Calu3 (cell line): ENCODE results near the gene MSMP. TPM values are rescaled to one million over a fixed set of nuclear protein-coding genes. Genes with fewer than 3 reads are reported as not detected.

ENCODE experiments used
- Bru-seq: library from RNA; stranded (reverse); fragments of 400-500 nt; gene quantifications from one replicate; lab custom pipeline; 2021; lab: Mats Ljungman, UMichigan
- BruChase-seq, 2 experiments: library from RNA; stranded (reverse); fragments of 400-500 nt; gene quantifications; one replicate each; lab custom pipeline; 2021; lab: Mats Ljungman, UMichigan
- BruUV-seq: library from RNA; stranded (reverse); fragments of 400-500 nt; replicated peaks from 2 replicates; lab custom pipeline; 2021; lab: Mats Ljungman, UMichigan
- CTCF ChIA-PET: fragments of 300-600 bp; sonication (Branson Sonifier 250); formaldehyde crosslinking; loops from one replicate; lab custom pipeline; 2022; ENCODE audit warnings: antibody characterized with exemption; lab: Charles Lee
- DNase-seq: peaks from one replicate; pipeline ENCODE4 v3.0.0; 2022
- H3K27ac Mint-ChIP-seq: one replicate; pipeline ENCODE4 v1.8.0; 2022; ENCODE audit warnings: mixed read lengths; ENCODE audit not compliant: unreplicated experiment
- H3K27me3 Mint-ChIP-seq: one replicate; pipeline ENCODE4 v1.8.0; 2022; ENCODE audit warnings: mixed read lengths; ENCODE audit not compliant: unreplicated experiment
- H3K36me3 Mint-ChIP-seq: one replicate; pipeline ENCODE4 v1.8.0; 2022; ENCODE audit warnings: mild to moderate bottlenecking, moderate library complexity, mixed read lengths; ENCODE audit not compliant: insufficient read depth, unreplicated experiment
- H3K4me1 Mint-ChIP-seq: one replicate; pipeline ENCODE4 v1.8.0; 2022; ENCODE audit warnings: mild to moderate bottlenecking, low read depth, mixed read lengths; ENCODE audit not compliant: unreplicated experiment
- H3K4me3 Mint-ChIP-seq: one replicate; pipeline ENCODE4 v1.8.0; 2022; ENCODE audit warnings: mild to moderate bottlenecking, low read depth, moderate library complexity, mixed read lengths; ENCODE audit not compliant: unreplicated experiment
- H3K9me3 Mint-ChIP-seq: one replicate; pipeline ENCODE4 v1.8.0; 2022; ENCODE audit warnings: low read depth, mixed read lengths; ENCODE audit not compliant: unreplicated experiment
- intact Hi-C: fragments of 100-400 bp; cut with micrococcal nuclease; formaldehyde crosslinking; loops from one replicate; pipeline ENCODE4 v1.10.0; 2022; ENCODE audit not compliant: unreplicated experiment
- long read RNA-seq: library from polyadenylated mRNA; stranded (forward); transcript quantifications from one replicate; pipeline ENCODE4 v2.0.0, GENCODE V29; 2022
- total RNA-seq: library from RNA; stranded (reverse); gene quantifications from 2 replicates; pipeline ENCODE4 v1.2.3, GENCODE V29; 2022
- TF ChIP-seq, protein P1 (sequence below): fragments of 200-600 bp; IDR thresholded peaks from one replicate; pipeline ENCODE4 v1.8.0; 2022; ENCODE audit warnings: antibody characterized with exemption; ENCODE audit not compliant: unreplicated experiment

Gene MSMP, protein sequence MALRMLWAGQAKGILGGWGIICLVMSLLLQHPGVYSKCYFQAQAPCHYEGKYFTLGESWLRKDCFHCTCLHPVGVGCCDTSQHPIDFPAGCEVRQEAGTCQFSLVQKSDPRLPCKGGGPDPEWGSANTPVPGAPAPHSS
- total RNA-seq (not detected in 2 replicates), Bru-seq, nascent RNA (percentile 26 among the genes with signal in this experiment), BruChase-seq, experiment 1, labeled RNA remaining after a 6-hour chase (not detected), BruChase-seq, experiment 2, labeled RNA remaining after a 2-hour chase (not detected)
- long read RNA-seq, partial matches to known transcripts, result 1 of 1 reads
- long read RNA-seq, other reads (novel, unspliced or antisense), result 0 of 1 reads

DNA sequence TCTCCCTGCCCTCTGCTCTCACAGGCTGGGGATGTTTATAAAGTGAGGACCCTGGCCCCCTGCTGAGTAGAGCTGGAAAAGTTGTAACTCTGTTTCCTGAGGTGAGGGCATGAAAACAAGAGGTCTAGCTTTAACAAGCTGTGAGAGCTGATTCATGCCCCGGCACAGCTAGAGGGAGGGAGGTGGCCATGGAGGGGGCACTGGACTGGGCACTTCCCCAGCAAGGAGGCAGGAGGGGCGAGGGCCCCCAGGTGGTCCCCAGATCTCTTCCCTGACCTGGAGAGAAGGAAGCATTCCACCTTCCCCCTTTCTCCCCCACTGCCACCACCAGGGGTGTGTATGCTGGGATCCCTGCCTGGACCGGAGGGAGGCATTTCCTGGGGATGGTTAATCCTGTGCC is at the start of gene MSMP:
TSS of gene MSMP (minus strand) at position 13 of the 400 bp plus-strand sequence. CDS start 147 bp downstream, outside the sequence.
- TF ChIP-seq, protein P1, sequence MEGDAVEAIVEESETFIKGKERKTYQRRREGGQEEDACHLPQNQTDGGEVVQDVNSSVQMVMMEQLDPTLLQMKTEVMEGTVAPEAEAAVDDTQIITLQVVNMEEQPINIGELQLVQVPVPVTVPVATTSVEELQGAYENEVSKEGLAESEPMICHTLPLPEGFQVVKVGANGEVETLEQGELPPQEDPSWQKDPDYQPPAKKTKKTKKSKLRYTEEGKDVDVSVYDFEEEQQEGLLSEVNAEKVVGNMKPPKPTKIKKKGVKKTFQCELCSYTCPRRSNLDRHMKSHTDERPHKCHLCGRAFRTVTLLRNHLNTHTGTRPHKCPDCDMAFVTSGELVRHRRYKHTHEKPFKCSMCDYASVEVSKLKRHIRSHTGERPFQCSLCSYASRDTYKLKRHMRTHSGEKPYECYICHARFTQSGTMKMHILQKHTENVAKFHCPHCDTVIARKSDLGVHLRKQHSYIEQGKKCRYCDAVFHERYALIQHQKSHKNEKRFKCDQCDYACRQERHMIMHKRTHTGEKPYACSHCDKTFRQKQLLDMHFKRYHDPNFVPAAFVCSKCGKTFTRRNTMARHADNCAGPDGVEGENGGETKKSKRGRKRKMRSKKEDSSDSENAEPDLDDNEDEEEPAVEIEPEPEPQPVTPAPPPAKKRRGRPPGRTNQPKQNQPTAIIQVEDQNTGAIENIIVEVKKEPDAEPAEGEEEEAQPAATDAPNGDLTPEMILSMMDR, result no peak
- H3K9me3 Mint-ChIP-seq, result no peaks in the 10 kb centered on the region
- CTCF ChIA-PET, result no interaction called here
- no peak within 1 kb of the TSS for H3K4me3 Mint-ChIP-seq
- no peak within 1 kb of the TSS for H3K27ac Mint-ChIP-seq
- H3K4me1 Mint-ChIP-seq, result peaks cover 12% of the 10 kb centered on the region
- peaks cover 44% of the 10 kb centered on the region for H3K36me3 Mint-ChIP-seq
- H3K27me3 Mint-ChIP-seq, result no peaks in the 10 kb centered on the region
- DNase-seq, result no peak
- BruUV-seq, result no TSS peak
- intact Hi-C loops, result no loop called here

DNA sequence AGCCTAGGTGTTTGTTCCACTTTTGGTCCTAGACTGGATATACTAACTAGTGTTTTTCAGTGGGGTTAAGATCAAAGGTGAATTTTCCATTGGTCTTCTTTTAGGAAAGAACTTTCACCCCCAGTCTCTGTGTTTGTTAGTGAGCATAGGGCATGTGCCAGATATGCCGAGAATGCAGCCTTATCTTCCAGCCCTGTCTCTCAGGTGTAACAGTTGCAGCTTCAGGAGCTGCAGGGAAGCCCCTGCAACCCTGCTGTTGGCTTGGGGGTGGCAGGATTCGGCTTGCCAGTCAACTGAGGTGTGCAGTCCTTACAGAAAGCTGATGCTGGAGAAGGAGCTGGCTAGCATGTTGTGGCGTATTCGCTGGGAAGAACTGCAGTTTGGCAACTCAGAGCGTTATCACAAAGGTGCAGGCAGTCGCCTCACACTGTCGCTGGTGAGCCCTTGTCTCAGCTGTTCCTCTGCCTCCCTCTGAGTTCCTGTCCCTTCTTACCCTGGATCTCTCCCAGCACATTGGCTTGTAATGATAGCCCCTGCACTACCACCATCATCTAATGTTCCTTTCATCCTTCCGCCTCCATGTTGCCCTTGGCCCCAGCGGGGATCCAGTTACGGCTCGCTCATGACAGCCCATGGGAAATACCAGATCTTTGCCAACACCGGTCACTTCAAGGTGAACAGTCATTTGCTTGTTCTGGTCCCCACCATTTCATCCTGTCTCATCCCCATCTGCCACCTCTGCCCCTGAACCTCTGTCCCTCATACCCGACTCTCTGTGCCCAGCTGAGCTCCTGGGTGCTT is 47.5 kb upstream of the MSMP start:
- CTCF ChIA-PET, result interaction anchor here (0.7 kb wide), 1 partner anchor 18 kb away, joined by 3 read pairs; no protein-coding TSS in a partner anchor
- Mint-ChIP-seq H3K4me3 (no peak overlapping the region), H3K4me1 (no peaks in the 10 kb centered on the region), H3K27me3 (no peaks in the 10 kb centered on the region), H3K9me3 (no peaks in the 10 kb centered on the region), H3K36me3 (peaks cover 4% of the 10 kb centered on the region), H3K27ac (no peak overlapping the region)
- BruUV-seq, result no TSS peak
- DNase-seq, result no peak
- TF ChIP-seq, protein P1, result no peak
- intact Hi-C loops, result no loop called here

DNA sequence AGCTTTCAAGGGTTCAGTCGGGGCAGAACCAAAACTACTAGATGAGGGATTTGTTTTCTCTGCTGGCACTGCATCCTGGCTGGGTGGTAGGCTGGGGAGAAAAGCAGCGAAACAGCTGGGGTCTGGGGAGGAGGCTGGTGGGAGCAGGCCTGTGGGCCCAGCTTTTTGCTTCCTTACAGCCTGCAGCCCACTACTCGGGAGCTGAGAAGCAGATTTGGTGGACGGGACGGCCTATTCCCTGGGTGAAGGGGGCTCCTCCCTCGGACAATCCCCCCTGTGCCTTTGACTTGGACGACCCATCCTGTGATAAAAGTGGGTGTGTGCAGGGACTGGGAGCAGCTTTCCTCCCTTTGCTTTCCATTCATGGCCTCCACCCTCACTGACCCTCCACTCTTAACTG is 46.5 kb upstream of the MSMP start:
- Mint-ChIP-seq H3K27ac (no peak overlapping the region), H3K27me3 (no peaks in the 10 kb centered on the region), H3K4me1 (peaks cover 4% of the 10 kb centered on the region), H3K36me3 (peaks cover 4% of the 10 kb centered on the region), H3K4me3 (no peak overlapping the region), H3K9me3 (no peaks in the 10 kb centered on the region)
- no TSS peak for BruUV-seq
- intact Hi-C loops, result no loop called here
- DNase-seq, result no peak
- CTCF ChIA-PET, result no interaction called here
- TF ChIP-seq, protein P1, result no peak

DNA sequence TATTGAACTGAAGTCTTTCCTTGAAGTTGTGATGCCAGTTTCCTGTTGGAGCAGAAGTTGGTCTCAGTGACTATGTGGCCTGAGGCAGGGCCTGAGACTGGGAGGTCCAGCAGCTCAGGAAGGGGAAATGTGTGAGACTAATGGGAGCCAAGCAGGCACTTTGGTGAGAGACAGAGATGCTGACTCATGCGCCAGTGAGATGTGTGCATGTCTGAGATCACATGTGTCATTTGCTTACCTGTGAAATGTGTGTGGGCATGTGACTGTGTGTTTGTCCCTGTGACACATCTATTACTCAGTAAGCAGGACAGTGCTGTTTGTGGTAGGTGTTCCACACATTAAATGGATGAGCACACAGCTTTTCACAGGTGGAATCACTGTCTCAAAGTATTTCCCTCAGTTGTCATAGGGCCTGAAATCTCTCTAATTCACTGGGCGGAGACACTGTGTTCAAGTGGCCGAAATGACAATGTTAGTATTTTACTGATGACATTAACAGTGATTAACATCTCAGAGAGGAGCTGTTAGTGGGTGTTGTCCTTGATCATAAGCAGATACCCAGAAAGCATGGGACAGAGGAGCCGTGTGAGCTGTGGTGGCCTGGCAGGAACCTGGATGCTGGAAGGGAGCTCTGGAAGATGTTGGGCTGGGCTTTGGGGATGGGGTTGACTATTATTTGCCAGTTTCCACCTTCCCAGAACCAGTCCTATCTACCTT is 44.7 kb upstream of the MSMP start:
- Mint-ChIP-seq H3K4me1 (peaks cover 18% of the 10 kb centered on the region), H3K36me3 (peaks cover 4% of the 10 kb centered on the region), H3K27me3 (no peaks in the 10 kb centered on the region), H3K9me3 (no peaks in the 10 kb centered on the region), H3K4me3 (no peak overlapping the region), H3K27ac (no peak overlapping the region)
- no TSS peak for BruUV-seq
- no peak for DNase-seq
- CTCF ChIA-PET, result no interaction called here
- intact Hi-C loops, result no loop called here
- TF ChIP-seq, protein P1, result no peak
